Breast epithelium (tissue), 3 donors: ENCODE data around the gene ADGRG4.

ENCODE experiments used
- POLR2A ChIP-seq: fragments of 450-650 bp; IDR thresholded peaks from one replicate; pipeline ENCODE4 v1.6.1; 2016; ENCODE audit warnings: antibody characterized with exemption, mild to moderate bottlenecking, moderate library complexity
- POLR2AphosphoS5 ChIP-seq, 3 donors: sonication (generic); formaldehyde crosslinking; IDR thresholded peaks; one replicate each; pipeline ENCODE4 v1.6.1; 2017; ENCODE audit warnings: antibody characterized with exemption in 3 of 3

- no peak for TF ChIP-seq POLR2A
- TF ChIP-seq POLR2AphosphoS5 (IDR thresholded peaks at IDR 0.05): no peak
Measured at GRCh38 chrX:136423724-136424123, 123.0 kb downstream of the ADGRG4 start.
